Measurements from ENCODE around the gene STIM2.

STIM2 gene

GRCh38 chr4:26912810-26913209 lies 52.2 kb downstream of the STIM2 start:
- no peak overlapping the region for H3K9ac ChIP-seq (ENCODE audit: low read depth, low read length)
- H3K9me3 ChIP-seq (ENCODE audit: control insufficient read depth, insufficient read depth, low read length), result no peaks in the 10 kb centered on the region
- no peaks in the 10 kb centered on the region for H3K27me3 ChIP-seq (ENCODE audit: control insufficient read depth, insufficient read depth, low read length)
- no peak overlapping the region for H3K4me3 ChIP-seq (ENCODE audit: low read depth, low read length)
- H3K4me1 ChIP-seq (ENCODE audit: control insufficient read depth, insufficient read depth, low read length), result peaks cover 13% of the 10 kb centered on the region
- no peaks in the 10 kb centered on the region for H3K36me3 ChIP-seq (ENCODE audit: control insufficient read depth, insufficient read depth, low read length)

- Histone ChIP-seq H3K36me3 (ENCODE audit: control insufficient read depth, insufficient read depth, low read length) (no peaks in the 10 kb centered on the region), H3K9ac (ENCODE audit: low read depth, low read length) (no peak overlapping the region), H3K4me1 (ENCODE audit: control insufficient read depth, insufficient read depth, low read length) (peaks cover 10% of the 10 kb centered on the region), H3K4me3 (ENCODE audit: low read depth, low read length) (no peak overlapping the region), H3K9me3 (ENCODE audit: control insufficient read depth, insufficient read depth, low read length) (no peaks in the 10 kb centered on the region), H3K27me3 (ENCODE audit: control insufficient read depth, insufficient read depth, low read length) (peaks cover 14% of the 10 kb centered on the region)
Observed at GRCh38 chr4:26916195-26916594, 55.6 kb downstream of the STIM2 start.

GRCh38 chr4:26930964-26931363 lies 70.3 kb downstream of the STIM2 start:
- no peaks in the 10 kb centered on the region for H3K4me1 ChIP-seq (ENCODE audit: control insufficient read depth, insufficient read depth, low read length)
- no peaks in the 10 kb centered on the region for H3K9me3 ChIP-seq (ENCODE audit: control insufficient read depth, insufficient read depth, low read length)
- H3K9ac ChIP-seq (ENCODE audit: low read depth, low read length), result no peak overlapping the region
- H3K27me3 ChIP-seq (ENCODE audit: control insufficient read depth, insufficient read depth, low read length), result no peaks in the 10 kb centered on the region
- no peak overlapping the region for H3K4me3 ChIP-seq (ENCODE audit: low read depth, low read length)
- H3K36me3 ChIP-seq (ENCODE audit: control insufficient read depth, insufficient read depth, low read length), result no peaks in the 10 kb centered on the region

GRCh38 chr4:26931451-26931850 lies 70.8 kb downstream of the STIM2 start:
- Histone ChIP-seq H3K36me3 (ENCODE audit: control insufficient read depth, insufficient read depth, low read length) (no peaks in the 10 kb centered on the region), H3K9me3 (ENCODE audit: control insufficient read depth, insufficient read depth, low read length) (no peaks in the 10 kb centered on the region), H3K27me3 (ENCODE audit: control insufficient read depth, insufficient read depth, low read length) (no peaks in the 10 kb centered on the region), H3K4me3 (ENCODE audit: low read depth, low read length) (no peak overlapping the region), H3K9ac (ENCODE audit: low read depth, low read length) (no peak overlapping the region), H3K4me1 (ENCODE audit: control insufficient read depth, insufficient read depth, low read length) (no peaks in the 10 kb centered on the region)

- H3K36me3 ChIP-seq (ENCODE audit: control insufficient read depth, insufficient read depth, low read length), result no peaks in the 10 kb centered on the region
- H3K4me3 ChIP-seq (ENCODE audit: low read depth, low read length), result no peak overlapping the region
- H3K27me3 ChIP-seq (ENCODE audit: control insufficient read depth, insufficient read depth, low read length), result no peaks in the 10 kb centered on the region
Observed at GRCh38 chr4:26931966-26932365, 71.3 kb downstream of the STIM2 start.

GRCh38 chr4:26935397-26935796 lies 74.8 kb downstream of the STIM2 start:
- H3K9me3 ChIP-seq (ENCODE audit: control insufficient read depth, insufficient read depth, low read length), result no peaks in the 10 kb centered on the region
- no peak overlapping the region for H3K9ac ChIP-seq (ENCODE audit: low read depth, low read length)
- no peaks in the 10 kb centered on the region for H3K4me1 ChIP-seq (ENCODE audit: control insufficient read depth, insufficient read depth, low read length)
- no peaks in the 10 kb centered on the region for H3K36me3 ChIP-seq (ENCODE audit: control insufficient read depth, insufficient read depth, low read length)
- H3K27me3 ChIP-seq (ENCODE audit: control insufficient read depth, insufficient read depth, low read length), result no peaks in the 10 kb centered on the region
- no peak overlapping the region for H3K4me3 ChIP-seq (ENCODE audit: low read depth, low read length)

More at GRCh38 chr4:26931966-26932365, 71.3 kb downstream of the STIM2 start:
- no peak overlapping the region for H3K9ac ChIP-seq (ENCODE audit: low read depth, low read length)
- no peaks in the 10 kb centered on the region for H3K9me3 ChIP-seq (ENCODE audit: control insufficient read depth, insufficient read depth, low read length)
- H3K4me1 ChIP-seq (ENCODE audit: control insufficient read depth, insufficient read depth, low read length), result no peaks in the 10 kb centered on the region

GRCh38 chr4:26936284-26937065 lies 75.8 kb downstream of the STIM2 start:
- Histone ChIP-seq H3K9me3 (ENCODE audit: control insufficient read depth, insufficient read depth, low read length) (no peaks in the 10 kb centered on the region), H3K36me3 (ENCODE audit: control insufficient read depth, insufficient read depth, low read length) (no peaks in the 10 kb centered on the region), H3K4me1 (ENCODE audit: control insufficient read depth, insufficient read depth, low read length) (no peaks in the 10 kb centered on the region)

GRCh38 chr4:26937139-26937538 lies 76.5 kb downstream of the STIM2 start:
- no peak overlapping the region for H3K4me3 ChIP-seq (ENCODE audit: low read depth, low read length)
- H3K27me3 ChIP-seq (ENCODE audit: control insufficient read depth, insufficient read depth, low read length), result no peaks in the 10 kb centered on the region
- H3K9ac ChIP-seq (ENCODE audit: low read depth, low read length), result no peak overlapping the region
- no peaks in the 10 kb centered on the region for H3K9me3 ChIP-seq (ENCODE audit: control insufficient read depth, insufficient read depth, low read length)
- H3K36me3 ChIP-seq (ENCODE audit: control insufficient read depth, insufficient read depth, low read length), result no peaks in the 10 kb centered on the region
- no peaks in the 10 kb centered on the region for H3K4me1 ChIP-seq (ENCODE audit: control insufficient read depth, insufficient read depth, low read length)

More at GRCh38 chr4:26936284-26937065, 75.8 kb downstream of the STIM2 start:
- no peak overlapping the region for H3K4me3 ChIP-seq (ENCODE audit: low read depth, low read length)
- H3K27me3 ChIP-seq (ENCODE audit: control insufficient read depth, insufficient read depth, low read length), result no peaks in the 10 kb centered on the region
- H3K9ac ChIP-seq (ENCODE audit: low read depth, low read length), result no peak overlapping the region

- Histone ChIP-seq H3K4me1 (ENCODE audit: control insufficient read depth, insufficient read depth, low read length) (no peaks in the 10 kb centered on the region), H3K27me3 (ENCODE audit: control insufficient read depth, insufficient read depth, low read length) (no peaks in the 10 kb centered on the region), H3K36me3 (ENCODE audit: control insufficient read depth, insufficient read depth, low read length) (no peaks in the 10 kb centered on the region), H3K9me3 (ENCODE audit: control insufficient read depth, insufficient read depth, low read length) (no peaks in the 10 kb centered on the region), H3K4me3 (ENCODE audit: low read depth, low read length) (no peak overlapping the region), H3K9ac (ENCODE audit: low read depth, low read length) (no peak overlapping the region)
Observed at GRCh38 chr4:26937567-26937966, 76.9 kb downstream of the STIM2 start.

- Histone ChIP-seq H3K27me3 (ENCODE audit: control insufficient read depth, insufficient read depth, low read length) (no peaks in the 10 kb centered on the region), H3K9me3 (ENCODE audit: control insufficient read depth, insufficient read depth, low read length) (no peaks in the 10 kb centered on the region), H3K36me3 (ENCODE audit: control insufficient read depth, insufficient read depth, low read length) (no peaks in the 10 kb centered on the region), H3K9ac (ENCODE audit: low read depth, low read length) (no peak overlapping the region), H3K4me1 (ENCODE audit: control insufficient read depth, insufficient read depth, low read length) (no peaks in the 10 kb centered on the region), H3K4me3 (ENCODE audit: low read depth, low read length) (no peak overlapping the region)
Observed at GRCh38 chr4:26938516-26938915, 77.9 kb downstream of the STIM2 start.

GRCh38 chr4:26941951-26942350 lies 81.3 kb downstream of the STIM2 start:
- H3K9ac ChIP-seq (ENCODE audit: low read depth, low read length), result no peak overlapping the region
- H3K27me3 ChIP-seq (ENCODE audit: control insufficient read depth, insufficient read depth, low read length), result no peaks in the 10 kb centered on the region
- H3K4me1 ChIP-seq (ENCODE audit: control insufficient read depth, insufficient read depth, low read length), result no peaks in the 10 kb centered on the region
- no peak overlapping the region for H3K4me3 ChIP-seq (ENCODE audit: low read depth, low read length)
- H3K9me3 ChIP-seq (ENCODE audit: control insufficient read depth, insufficient read depth, low read length), result no peaks in the 10 kb centered on the region
- no peaks in the 10 kb centered on the region for H3K36me3 ChIP-seq (ENCODE audit: control insufficient read depth, insufficient read depth, low read length)

- Histone ChIP-seq H3K4me1 (ENCODE audit: control insufficient read depth, insufficient read depth, low read length) (no peaks in the 10 kb centered on the region), H3K27me3 (ENCODE audit: control insufficient read depth, insufficient read depth, low read length) (no peaks in the 10 kb centered on the region), H3K36me3 (ENCODE audit: control insufficient read depth, insufficient read depth, low read length) (no peaks in the 10 kb centered on the region), H3K9ac (ENCODE audit: low read depth, low read length) (no peak overlapping the region), H3K4me3 (ENCODE audit: low read depth, low read length) (no peak overlapping the region), H3K9me3 (ENCODE audit: control insufficient read depth, insufficient read depth, low read length) (no peaks in the 10 kb centered on the region)
Observed at GRCh38 chr4:26942871-26943270, 82.2 kb downstream of the STIM2 start.

Measured in iPS-15b (cell line).